Astrocyte of the spinal cord (primary cell): Measurements from ENCODE around the gene LY6G6F.

Experiments
- DNase-seq: peaks from one replicate; pipeline ENCODE4 v3.0.0; 2011; ENCODE audit warnings: low read depth, low spot score
- H3K4me3 ChIP-seq: 2 replicates; pipeline ENCODE4 v1.5.1; 2011; ENCODE audit warnings: low read depth, mild to moderate bottlenecking, low read length, moderate library complexity
- CTCF ChIP-seq: IDR thresholded peaks from 2 replicates; pipeline ENCODE4 v1.5.1; 2012; ENCODE audit warnings: low read depth, mild to moderate bottlenecking, low read length, inconsistent platforms
- in situ Hi-C: cut with HindIII; loops from 2 replicates; pipeline ENCODE4 v1.10.0; 2017; ENCODE audit warnings: low sequenced_read_pairs

LY6G6F gene

GRCh38 chr6:31712296-31712695, 5.6 kb downstream of the LY6G6F start:
- no peak for TF ChIP-seq CTCF
- no peak for DNase-seq
- H3K4me3 ChIP-seq: no peak overlapping the region
- in situ Hi-C loops: no loop called here

GRCh38 chr6:31713465-31713864, 6.8 kb downstream of the LY6G6F start:
- no peak for DNase-seq
- no peak for TF ChIP-seq CTCF
- in situ Hi-C loops: no loop called here
- H3K4me3 ChIP-seq: no peak overlapping the region

GRCh38 chr6:31713991-31714684, 7.5 kb downstream of the LY6G6F start:
- no peak overlapping the region for H3K4me3 ChIP-seq
- no peak for TF ChIP-seq CTCF
- in situ Hi-C loops: no loop called here
- no peak for DNase-seq

- in situ Hi-C loops: no loop called here
- no peak within 1 kb of the TSS for H3K4me3 ChIP-seq
- TF ChIP-seq CTCF: no peak
- DNase-seq: no peak
Measured at GRCh38 chr6:31715022-31715958, 8.6 kb downstream of the LY6G6F start, which contains the start of gene LY6G6D. Gene LY6G6D, plus strand, starts transcription at chr6:31715348. Its CDS starts 8 bp downstream, at chr6:31715356.

GRCh38 chr6:31717499-31718222, 11.0 kb downstream of the LY6G6F start:
- in situ Hi-C loops: no loop called here
- H3K4me3 ChIP-seq: no peak overlapping the region
- DNase-seq: no peak
- no peak for TF ChIP-seq CTCF

GRCh38 chr6:31718265-31718664, 11.6 kb downstream of the LY6G6F start:
- H3K4me3 ChIP-seq: no peak overlapping the region
- DNase-seq: no peak
- in situ Hi-C loops: no loop called here
- TF ChIP-seq CTCF: no peak
